Upper lobe of right lung (tissue), 1 donor: ENCODE measurements around the gene USP50. TPM values are rescaled to one million over a fixed set of nuclear protein-coding genes. Genes with fewer than 3 reads are reported as not detected.

ENCODE experiments used
- ATAC-seq: fragments of 200-7000 bp; cut with Tn5 transposase; one replicate; pipeline ENCODE4 v1.9.1; 2020; ENCODE audit warnings: mild to moderate bottlenecking, moderate library complexity
- DNase-seq: peaks from one replicate; pipeline ENCODE4 v3.0.0-alpha.2; 2020
- H3K27ac ChIP-seq: fragments of 200-600 bp; one replicate; pipeline ENCODE4 v1.8.0; 2022
- H3K27me3 ChIP-seq: fragments of 200-600 bp; one replicate; pipeline ENCODE4 v1.8.0; 2022; ENCODE audit warnings: mild to moderate bottlenecking
- H3K36me3 ChIP-seq: fragments of 200-600 bp; one replicate; pipeline ENCODE4 v1.8.0; 2022
- H3K4me1 ChIP-seq: fragments of 200-600 bp; one replicate; pipeline ENCODE4 v1.8.0; 2022
- H3K4me3 ChIP-seq: fragments of 200-600 bp; one replicate; pipeline ENCODE4 v1.8.0; 2022; ENCODE audit warnings: mild to moderate bottlenecking
- H3K9me3 ChIP-seq: fragments of 200-600 bp; one replicate; pipeline ENCODE4 v1.8.0; 2022
- intact Hi-C: fragments of 100-400 bp; cut with DNase I; formaldehyde crosslinking; loops from one replicate; pipeline ENCODE4 v1.11.0; 2022
- total RNA-seq: library from RNA; stranded (reverse); fragmentation: NEBNext Ultra II Directional; extraction: Animal tissue kit (Norgen Biotek cat#: 25700); gene quantifications from one replicate; pipeline ENCODE4 v1.2.1, GENCODE V29; 2021
- TF ChIP-seq, protein P1 (sequence below): fragments of 200-600 bp; IDR thresholded peaks from one replicate; pipeline ENCODE4 v1.8.0; 2022; ENCODE audit warnings: antibody characterized with exemption
- donor health status: DM: no; HTN: yes; CAD: no; lungs with severe emphysema.

The USP50 gene
- total RNA-seq, 1 donor from 2014 or later, result not detected

DNA sequence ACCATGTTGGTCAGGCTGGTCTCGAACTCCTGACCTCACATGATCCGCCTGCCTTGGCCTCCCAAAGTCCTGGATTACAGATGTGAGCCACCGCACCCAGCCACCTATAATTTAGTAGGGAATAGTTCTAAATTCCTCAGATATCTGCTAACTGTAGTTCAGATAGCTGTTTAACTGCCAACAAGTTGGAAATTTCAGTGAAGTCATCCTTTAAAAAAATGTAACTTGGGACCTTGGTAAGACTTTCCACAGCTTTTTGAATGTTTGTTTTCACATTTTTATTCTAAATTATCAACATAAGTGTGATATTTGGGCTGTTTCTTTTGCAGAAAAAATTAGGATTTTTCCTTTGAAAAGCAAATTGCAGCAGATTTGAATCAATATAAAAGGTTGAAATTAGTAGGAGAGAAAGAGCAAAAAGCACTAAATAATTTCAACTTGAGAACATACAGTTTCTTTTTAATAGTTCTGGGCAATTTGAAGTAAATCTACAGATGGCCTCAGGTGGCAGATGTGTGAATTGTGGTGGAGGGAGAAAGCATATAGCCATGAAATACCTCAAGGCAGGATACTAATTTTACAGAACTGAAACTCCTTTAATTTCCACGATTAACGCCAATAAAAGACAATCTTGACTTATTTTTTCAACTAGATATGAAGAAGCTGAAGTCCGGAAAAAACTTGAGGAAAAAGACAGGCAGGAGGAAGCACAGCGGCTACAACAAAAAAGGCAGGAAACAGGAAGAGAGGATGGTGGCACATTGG is 87.9 kb downstream of the USP50 start:
- H3K36me3 ChIP-seq, result peaks cover 82% of the 10 kb centered on the region
- ATAC-seq, result no peak

DNA sequence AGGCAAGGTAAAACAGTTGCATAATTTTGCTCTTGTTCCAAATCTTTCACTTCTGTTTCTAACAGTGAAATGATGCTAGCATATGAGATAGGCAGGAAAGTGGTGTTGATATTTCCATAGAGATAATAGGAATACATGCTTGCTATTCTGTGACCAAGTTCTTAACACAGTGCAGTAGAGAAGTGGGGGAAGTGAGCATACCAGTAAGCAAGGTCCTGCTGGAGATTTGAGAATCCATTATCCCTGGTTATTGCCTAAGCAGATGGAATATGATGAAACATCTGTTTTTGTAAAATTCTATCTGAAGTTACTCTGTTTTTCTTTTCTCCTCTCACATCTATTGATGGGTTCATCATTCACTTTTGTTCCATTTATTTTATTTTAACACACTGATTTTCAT is 93.5 kb downstream of the USP50 start:
- DNase-seq (no peak), ATAC-seq (no peak)
- no peaks in the 10 kb centered on the region for H3K9me3 ChIP-seq
- no peak overlapping the region for H3K4me3 ChIP-seq
- TF ChIP-seq, protein P1, sequence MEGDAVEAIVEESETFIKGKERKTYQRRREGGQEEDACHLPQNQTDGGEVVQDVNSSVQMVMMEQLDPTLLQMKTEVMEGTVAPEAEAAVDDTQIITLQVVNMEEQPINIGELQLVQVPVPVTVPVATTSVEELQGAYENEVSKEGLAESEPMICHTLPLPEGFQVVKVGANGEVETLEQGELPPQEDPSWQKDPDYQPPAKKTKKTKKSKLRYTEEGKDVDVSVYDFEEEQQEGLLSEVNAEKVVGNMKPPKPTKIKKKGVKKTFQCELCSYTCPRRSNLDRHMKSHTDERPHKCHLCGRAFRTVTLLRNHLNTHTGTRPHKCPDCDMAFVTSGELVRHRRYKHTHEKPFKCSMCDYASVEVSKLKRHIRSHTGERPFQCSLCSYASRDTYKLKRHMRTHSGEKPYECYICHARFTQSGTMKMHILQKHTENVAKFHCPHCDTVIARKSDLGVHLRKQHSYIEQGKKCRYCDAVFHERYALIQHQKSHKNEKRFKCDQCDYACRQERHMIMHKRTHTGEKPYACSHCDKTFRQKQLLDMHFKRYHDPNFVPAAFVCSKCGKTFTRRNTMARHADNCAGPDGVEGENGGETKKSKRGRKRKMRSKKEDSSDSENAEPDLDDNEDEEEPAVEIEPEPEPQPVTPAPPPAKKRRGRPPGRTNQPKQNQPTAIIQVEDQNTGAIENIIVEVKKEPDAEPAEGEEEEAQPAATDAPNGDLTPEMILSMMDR, result no peak
- intact Hi-C loops, result no loop called here
- H3K4me1 ChIP-seq, result no peaks in the 10 kb centered on the region
- H3K36me3 ChIP-seq, result peaks cover 63% of the 10 kb centered on the region
- H3K27ac ChIP-seq, result no peak overlapping the region
- no peaks in the 10 kb centered on the region for H3K27me3 ChIP-seq

More for the DNA sequence above, 87.9 kb downstream of the USP50 start:
- TF ChIP-seq, protein P1, result no peak
- H3K27me3 ChIP-seq, result no peaks in the 10 kb centered on the region
- H3K4me3 ChIP-seq, result no peak overlapping the region
- intact Hi-C loops, result no loop called here
- no peaks in the 10 kb centered on the region for H3K4me1 ChIP-seq
- DNase-seq, result no peak
- no peak overlapping the region for H3K27ac ChIP-seq
- no peaks in the 10 kb centered on the region for H3K9me3 ChIP-seq

Other genes with a start within 250 kb of the USP50 start
- 21.2 TPM for gene GABPB1, start 191.5 kb downstream of the USP50 start, total RNA-seq
- gene USP8, start 122.3 kb downstream of the USP50 start, total RNA-seq, result 65.1 TPM
- 44.3 TPM for gene TRPM7, start 140.1 kb upstream of the USP50 start, total RNA-seq
- gene SPPL2A, start 219.0 kb upstream of the USP50 start, total RNA-seq, result 112 TPM